Measurements from ENCODE around the gene CXCR4. TPM values are rescaled to one million over a fixed set of nuclear protein-coding genes. Genes with fewer than 3 reads are reported as not detected.

CXCR4 gene
- total and polyA plus RNA-seq, 9 of the 15 experiments (the other 6 are each of a cell fraction or from before 2014, with no cell fraction given) = 0.07 to 0.45 (median 0.17) TPM; not detected in 3

GRCh38 chr2:136114382-136114781 lies 3.6 kb downstream of the CXCR4 start:
- no peaks in the 10 kb centered on the region for H3K79me2 ChIP-seq (ENCODE audit: control insufficient read depth, insufficient read depth, low read length)
- H3K36me3 ChIP-seq (ENCODE audit: control insufficient read depth, insufficient read depth, low read length) = no peaks in the 10 kb centered on the region
- no peak overlapping the region for H3K4me2 ChIP-seq (ENCODE audit: insufficient read depth, low read length)
- no peak for TF ChIP-seq HIVEP1 (CRISPR knock-in tag; IDR thresholded peaks at IDR 0.05)
- TF ChIP-seq PKNOX1 (IDR thresholded peaks at IDR 0.05) = no peak
- TF ChIP-seq STAT5B (CRISPR knock-in tag; IDR thresholded peaks at IDR 0.05) = no peak
- no peak for TF ChIP-seq ZZZ3 (IDR thresholded peaks at IDR 0.05)
- TF ChIP-seq SMAD4 (CRISPR knock-in tag; conservative IDR thresholded peaks at IDR 0.05) = no peak
- no peak for TF ChIP-seq NCOA1 (IDR thresholded peaks at IDR 0.05; ENCODE audit: low read depth)
- FAIRE-seq = no peak
- peaks cover 0 to 19% of the 10 kb centered on the region in 2 experiments; a peak in 3 of 5 replicates for H3K4me1 ChIP-seq (replicated peaks in 1 of 2; ENCODE audit: control insufficient read depth in 2 of 2, insufficient read depth in 2 of 2, low read length in 2 of 2)
- no peaks in the 10 kb centered on the region for H3K9me1 ChIP-seq (ENCODE audit: control insufficient read depth, insufficient read depth, low read length)
- H3K27ac ChIP-seq (ENCODE audit: extremely low read depth, low read depth, low read length) = no peak overlapping the region
- H3K27me3 ChIP-seq (ENCODE audit: control insufficient read depth in 2 of 2, insufficient read depth in 2 of 2, low read length in 2 of 2) = peaks cover 22 to 33% of the 10 kb centered on the region in 2 experiments; a peak in 4 of 5 replicates
- ATAC-seq = no peak
- 0% methylated on average over 6 of the region's 6 CpGs for WGBS (ENCODE audit: insufficient coverage, low coverage, missing lambda C conversion rate)
- no peak overlapping the region for H3K4me3 ChIP-seq
- in situ Hi-C loops (cut with MboI) = no loop called here
- H3K9me3 ChIP-seq (replicated peaks; ENCODE audit: control insufficient read depth, insufficient read depth, low read depth, low read length) = no peaks in the 10 kb centered on the region
- H4K20me1 ChIP-seq (replicated peaks; ENCODE audit: control insufficient read depth, insufficient read depth, low read length) = peaks cover 4% of the 10 kb centered on the region; the same call in 1 of the 2 replicates
- H3K9ac ChIP-seq (ENCODE audit: insufficient read depth in 1 of 2, low read depth in 2 of 2, low read length in 2 of 2) = no peak overlapping the region
- intact Hi-C loops (cut with micrococcal nuclease) = no loop called here
- no TSS peak for BruUV-seq (replicated peaks)
- H2AFZ ChIP-seq (ENCODE audit: low read depth, low read length) = no peak overlapping the region
- no peak for DNase-seq (ENCODE audit: extremely low read depth in 1 of 4, low spot score in 3 of 4)
- ChIA-PET POLR2A (no interaction called here), CTCF (ENCODE audit: low intra/inter-chr PET ratio) (no interaction called here)

All from K562 (cell line).